COLO829 (cell line): Measurements from ENCODE around the gene IFITM5.

Experiments
- DNase-seq: peaks from one replicate; pipeline ENCODE4 v3.0.0; 2012; ENCODE audit warnings: low spot score

Gene IFITM5

GRCh38 chr11:266676-267439 is 32.5 kb downstream of the IFITM5 start:
- DNase-seq: no peak

- no peak for DNase-seq
Observed at GRCh38 chr11:261624-262023, 37.7 kb downstream of the IFITM5 start.

- DNase-seq: no peak
Observed at GRCh38 chr11:259413-259812, 39.9 kb downstream of the IFITM5 start.

- DNase-seq: no peak
Observed at GRCh38 chr11:257766-258493, 41.4 kb downstream of the IFITM5 start.

GRCh38 chr11:256952-257737 is 42.2 kb downstream of the IFITM5 start:
- DNase-seq: no peak

GRCh38 chr11:255816-256215 is 43.5 kb downstream of the IFITM5 start:
- DNase-seq: no peak

- DNase-seq: no peak
Observed at GRCh38 chr11:255176-255575, 44.1 kb downstream of the IFITM5 start.

- DNase-seq: no peak
Observed at GRCh38 chr11:253886-254270, 45.4 kb downstream of the IFITM5 start.

- no peak for DNase-seq
Observed at GRCh38 chr11:253160-253885, 46.0 kb downstream of the IFITM5 start.

GRCh38 chr11:252666-253065 is 46.7 kb downstream of the IFITM5 start:
- DNase-seq: no peak

- no peak for DNase-seq
Observed at GRCh38 chr11:251550-251949, 47.8 kb downstream of the IFITM5 start.

- peak; percentile 54 for DNase-seq
Observed at GRCh38 chr11:250740-251299, 48.5 kb downstream of the IFITM5 start.

GRCh38 chr11:250274-250673 is 49.1 kb downstream of the IFITM5 start:
- no peak for DNase-seq

- no peak for DNase-seq
Observed at GRCh38 chr11:249062-249461, 50.3 kb downstream of the IFITM5 start.
